Osteocyte (in vitro differentiated cells): Measurements from ENCODE around the gene SFXN1. TPM values are rescaled to one million over a fixed set of nuclear protein-coding genes. Genes with fewer than 3 reads are reported as not detected.

Experiments
- DNase-seq: peaks from one replicate; pipeline ENCODE4 v3.0.0; 2021; ENCODE audit warnings: mixed read lengths; ENCODE audit not compliant: unreplicated experiment; ENCODE audit errors: extremely low spot score
- H3K27ac Mint-ChIP-seq: one replicate; pipeline ENCODE4 v1.8.0; 2021; ENCODE audit warnings: mild to moderate bottlenecking, mixed read lengths; ENCODE audit not compliant: unreplicated experiment
- H3K27me3 Mint-ChIP-seq: one replicate; pipeline ENCODE4 v1.8.0; 2021; ENCODE audit warnings: mixed read lengths; ENCODE audit not compliant: unreplicated experiment
- H3K36me3 Mint-ChIP-seq: one replicate; pipeline ENCODE4 v1.8.0; 2021; ENCODE audit warnings: mixed read lengths; ENCODE audit not compliant: unreplicated experiment
- H3K4me1 Mint-ChIP-seq: one replicate; pipeline ENCODE4 v1.8.0; 2021; ENCODE audit warnings: mixed read lengths; ENCODE audit not compliant: unreplicated experiment
- H3K4me3 Mint-ChIP-seq: one replicate; pipeline ENCODE4 v1.8.0; 2021; ENCODE audit warnings: mild to moderate bottlenecking, moderate library complexity, mixed read lengths; ENCODE audit not compliant: unreplicated experiment
- H3K9me3 Mint-ChIP-seq: one replicate; pipeline ENCODE4 v1.8.0; 2021; ENCODE audit warnings: mixed read lengths; ENCODE audit not compliant: unreplicated experiment
- total RNA-seq: library from RNA; stranded (reverse); gene quantifications from 2 replicates; pipeline ENCODE4 v1.2.1, GENCODE V29; 2021
- TF ChIP-seq, protein P1 (sequence below): fragments of 200-600 bp; sonication (generic); IDR thresholded peaks from 2 replicates; pipeline ENCODE4 v1.5.0; 2021; ENCODE audit warnings: antibody characterized with exemption, mild to moderate bottlenecking, moderate library complexity

Gene SFXN1
- total RNA-seq, 1 donor from 2014 or later = 44.6 TPM

DNA sequence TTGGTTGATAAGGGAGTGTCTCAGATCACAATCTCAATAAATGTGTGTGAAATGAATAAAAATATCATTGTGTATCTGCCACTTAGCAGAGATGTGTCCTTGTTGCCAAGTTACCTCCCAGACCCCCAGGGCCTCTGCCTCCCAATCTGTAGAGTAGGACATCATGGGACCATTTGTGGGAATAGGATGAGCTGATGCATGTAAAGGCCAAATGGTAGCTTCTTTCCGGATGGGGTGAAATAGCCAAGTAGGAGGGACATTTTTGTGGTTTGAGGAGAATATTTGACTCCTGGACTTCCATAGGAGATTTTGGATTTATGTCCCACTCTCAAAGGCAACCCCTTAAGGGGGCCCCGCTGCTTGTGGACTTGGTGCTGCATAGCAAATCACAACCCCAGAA lies 96.9 kb downstream of the SFXN1 start:
- TF ChIP-seq, protein P1, sequence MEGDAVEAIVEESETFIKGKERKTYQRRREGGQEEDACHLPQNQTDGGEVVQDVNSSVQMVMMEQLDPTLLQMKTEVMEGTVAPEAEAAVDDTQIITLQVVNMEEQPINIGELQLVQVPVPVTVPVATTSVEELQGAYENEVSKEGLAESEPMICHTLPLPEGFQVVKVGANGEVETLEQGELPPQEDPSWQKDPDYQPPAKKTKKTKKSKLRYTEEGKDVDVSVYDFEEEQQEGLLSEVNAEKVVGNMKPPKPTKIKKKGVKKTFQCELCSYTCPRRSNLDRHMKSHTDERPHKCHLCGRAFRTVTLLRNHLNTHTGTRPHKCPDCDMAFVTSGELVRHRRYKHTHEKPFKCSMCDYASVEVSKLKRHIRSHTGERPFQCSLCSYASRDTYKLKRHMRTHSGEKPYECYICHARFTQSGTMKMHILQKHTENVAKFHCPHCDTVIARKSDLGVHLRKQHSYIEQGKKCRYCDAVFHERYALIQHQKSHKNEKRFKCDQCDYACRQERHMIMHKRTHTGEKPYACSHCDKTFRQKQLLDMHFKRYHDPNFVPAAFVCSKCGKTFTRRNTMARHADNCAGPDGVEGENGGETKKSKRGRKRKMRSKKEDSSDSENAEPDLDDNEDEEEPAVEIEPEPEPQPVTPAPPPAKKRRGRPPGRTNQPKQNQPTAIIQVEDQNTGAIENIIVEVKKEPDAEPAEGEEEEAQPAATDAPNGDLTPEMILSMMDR = no peak
- H3K36me3 Mint-ChIP-seq = no peaks in the 10 kb centered on the region
- no peak for DNase-seq
- H3K9me3 Mint-ChIP-seq = peaks cover 15% of the 10 kb centered on the region
- no peak overlapping the region for H3K4me3 Mint-ChIP-seq
- H3K27me3 Mint-ChIP-seq = peaks cover 2% of the 10 kb centered on the region
- H3K27ac Mint-ChIP-seq = no peak overlapping the region
- no peaks in the 10 kb centered on the region for H3K4me1 Mint-ChIP-seq

DNA sequence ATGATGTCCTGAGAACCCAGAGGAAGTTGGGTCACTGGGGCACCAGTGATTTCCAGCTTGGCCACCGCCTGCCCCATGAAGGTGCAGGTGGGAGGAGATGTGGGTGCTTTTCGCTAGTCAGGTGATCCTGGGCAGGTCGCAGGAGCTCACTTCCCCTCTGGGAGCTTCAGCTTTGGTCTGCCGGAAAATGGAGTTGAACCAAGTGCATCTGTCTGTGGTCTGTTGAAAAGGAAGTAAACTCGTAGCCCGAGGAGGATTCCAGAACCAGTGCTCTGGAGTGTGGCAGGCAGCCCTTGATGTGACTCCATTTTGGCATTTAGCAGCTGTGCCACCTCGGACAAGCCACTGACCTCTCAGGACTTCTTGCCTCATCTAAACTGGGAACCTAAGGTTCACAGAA lies 97.7 kb downstream of the SFXN1 start:
- Mint-ChIP-seq H3K4me3 (no peak overlapping the region), H3K27me3 (peaks cover 2% of the 10 kb centered on the region), H3K27ac (no peak overlapping the region), H3K9me3 (peaks cover 17% of the 10 kb centered on the region), H3K4me1 (no peaks in the 10 kb centered on the region), H3K36me3 (no peaks in the 10 kb centered on the region)
- TF ChIP-seq, protein P1 = no peak
- no peak for DNase-seq

DNA sequence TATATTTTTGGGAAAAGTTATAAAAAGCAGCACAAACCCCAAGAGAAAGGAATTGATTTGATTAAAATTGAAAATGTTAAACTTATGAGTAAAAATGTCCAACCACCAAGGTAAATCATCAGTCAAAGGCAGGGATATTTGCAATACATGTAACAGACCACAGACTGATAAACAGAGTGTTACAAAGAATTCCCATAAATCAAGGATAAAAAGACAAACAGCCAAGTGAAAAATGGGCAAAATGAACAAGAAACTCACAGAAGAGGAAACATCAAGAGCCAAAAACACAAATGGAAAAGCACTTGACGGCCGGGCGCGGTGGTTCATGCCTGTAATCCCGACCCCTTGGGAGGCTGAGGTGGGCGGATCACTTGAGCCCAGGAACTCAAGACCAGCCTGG lies 98.2 kb downstream of the SFXN1 start:
- no peaks in the 10 kb centered on the region for H3K4me1 Mint-ChIP-seq
- peaks cover 17% of the 10 kb centered on the region for H3K9me3 Mint-ChIP-seq
- TF ChIP-seq, protein P1 = no peak
- no peak overlapping the region for H3K27ac Mint-ChIP-seq
- H3K27me3 Mint-ChIP-seq = peaks cover 2% of the 10 kb centered on the region
- no peak for DNase-seq
- no peak overlapping the region for H3K4me3 Mint-ChIP-seq
- H3K36me3 Mint-ChIP-seq = no peaks in the 10 kb centered on the region

Other genes starting within 250 kb of the SFXN1 start
- not detected in 2 replicates for gene DRD1, start 34.4 kb upstream of the SFXN1 start, total RNA-seq
- not detected in 2 replicates for gene HRH2, start 179.5 kb downstream of the SFXN1 start, total RNA-seq